ENCODE results near the gene SCIN. TPM values are rescaled to one million over a fixed set of nuclear protein-coding genes. Genes with fewer than 3 reads are reported as not detected.

The SCIN gene
- total and polyA plus RNA-seq, 5 donors = 0.14 to 0.35 (median 0.26) TPM

GRCh38 chr7:12567015-12567414, 3.5 kb upstream of the SCIN start:
- H3K27ac ChIP-seq (ENCODE audit: low read length) = no peak overlapping the region
- H3K4me3 ChIP-seq (ENCODE audit: low read length) = no peak overlapping the region
- H3K9me3 ChIP-seq (ENCODE audit: control insufficient read depth, low read length) = no peaks in the 10 kb centered on the region
- WGBS = 49% methylated on average over 1 of the region's 1 CpG
- H3K4me1 ChIP-seq (ENCODE audit: control insufficient read depth, insufficient read depth, low read length) = no peaks in the 10 kb centered on the region
- intact Hi-C loops (cut with DNase I) = no loop called here
- H3K27me3 ChIP-seq (ENCODE audit: control insufficient read depth, insufficient read depth) = no peaks in the 10 kb centered on the region
- no peak for ATAC-seq
- DNase-seq = no peak

GRCh38 chr7:12569673-12570072, 847 bp upstream of the SCIN start:
- WGBS = 50% methylated on average over 5 of the region's 5 CpGs
- ATAC-seq (no peak), DNase-seq (no peak)
- H3K4me1 ChIP-seq (ENCODE audit: control insufficient read depth, insufficient read depth, low read length) = no peaks in the 10 kb centered on the region
- no peaks in the 10 kb centered on the region for H3K9me3 ChIP-seq (ENCODE audit: control insufficient read depth, low read length)
- peak overlapping the region; percentile 60 for H3K4me3 ChIP-seq (ENCODE audit: low read length)
- intact Hi-C loops (cut with DNase I) = no loop called here
- H3K27me3 ChIP-seq (ENCODE audit: control insufficient read depth, insufficient read depth) = no peaks in the 10 kb centered on the region
- no peak overlapping the region for H3K27ac ChIP-seq (ENCODE audit: low read length)

DNA sequence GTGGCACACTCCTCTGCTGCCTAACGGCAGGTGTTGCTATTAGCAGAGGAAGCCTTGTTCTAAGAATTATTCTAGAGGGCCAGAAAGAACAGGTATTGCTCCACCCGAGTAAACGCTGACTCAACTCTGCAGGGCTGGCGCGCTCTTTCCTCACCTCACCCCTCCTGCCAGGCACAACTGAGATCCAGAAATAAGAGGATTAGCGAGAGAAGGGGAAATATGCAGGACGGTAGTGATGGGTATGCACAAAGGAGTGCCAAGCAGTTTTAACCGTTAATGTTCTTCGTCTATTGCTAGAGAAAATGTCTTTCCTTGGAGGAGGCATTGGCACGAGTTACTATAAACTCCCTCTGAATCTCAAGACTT, 369 bp upstream of the SCIN start:
- Histone ChIP-seq H3K4me1 (ENCODE audit: control insufficient read depth, insufficient read depth, low read length) (no peaks in the 10 kb centered on the region), H3K9me3 (ENCODE audit: control insufficient read depth, low read length) (no peaks in the 10 kb centered on the region), H3K27me3 (ENCODE audit: control insufficient read depth, insufficient read depth) (no peaks in the 10 kb centered on the region), H3K4me3 (ENCODE audit: low read length) (peak overlapping the region; percentile 60), H3K27ac (ENCODE audit: low read length) (no peak overlapping the region)
- DNase-seq = no peak
- no peak for ATAC-seq
- WGBS = 8% methylated on average over 10 of the region's 10 CpGs
- intact Hi-C loops (cut with DNase I) = no loop called here

GRCh38 chr7:12571691-12572090, 1.2 kb downstream of the SCIN start:
- Histone ChIP-seq H3K27me3 (ENCODE audit: control insufficient read depth, insufficient read depth) (no peaks in the 10 kb centered on the region), H3K27ac (ENCODE audit: low read length) (no peak overlapping the region), H3K4me3 (ENCODE audit: low read length) (no peak overlapping the region), H3K4me1 (ENCODE audit: control insufficient read depth, insufficient read depth, low read length) (no peaks in the 10 kb centered on the region), H3K9me3 (ENCODE audit: control insufficient read depth, low read length) (no peaks in the 10 kb centered on the region)
- DNase-seq = no peak
- intact Hi-C loops (cut with DNase I) = no loop called here
- 88% methylated on average over 5 of the region's 5 CpGs for WGBS
- ATAC-seq = no peak

DNA sequence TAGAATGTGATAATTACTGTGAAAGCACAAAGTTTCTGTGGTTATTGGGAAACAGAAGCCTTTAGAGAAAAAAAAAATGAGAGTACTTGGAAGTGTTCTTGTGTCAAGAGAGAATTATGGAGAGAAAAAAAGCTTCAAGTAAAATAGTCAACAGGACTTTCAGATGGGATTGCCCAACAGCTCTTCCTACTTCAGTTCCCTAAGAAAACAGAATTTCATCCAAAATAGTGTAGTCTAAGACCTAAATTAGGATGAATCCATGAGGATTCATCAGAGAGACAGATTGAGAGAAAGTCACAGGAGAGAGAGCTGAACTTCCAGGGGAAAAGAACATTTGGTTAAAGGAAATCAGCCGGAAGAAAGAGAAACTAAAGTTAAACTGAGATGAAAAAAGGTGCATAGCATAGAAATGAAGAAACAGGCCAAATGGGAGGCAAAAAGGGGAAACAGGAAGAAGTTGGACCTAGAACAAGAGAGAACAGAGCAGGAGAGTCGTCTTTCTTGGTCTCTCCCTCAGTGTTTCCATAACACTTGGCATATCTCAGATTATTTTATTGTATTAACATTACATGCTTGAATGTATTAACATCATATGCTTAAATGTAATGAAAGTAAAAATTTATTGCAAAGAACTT, 2.5 kb downstream of the SCIN start:
- no peaks in the 10 kb centered on the region for H3K4me1 ChIP-seq (ENCODE audit: control insufficient read depth, insufficient read depth, low read length)
- DNase-seq = no peak
- no peaks in the 10 kb centered on the region for H3K27me3 ChIP-seq (ENCODE audit: control insufficient read depth, insufficient read depth)
- 45% methylated on average over 2 of the region's 2 CpGs for WGBS
- no peak overlapping the region for H3K27ac ChIP-seq (ENCODE audit: low read length)
- H3K4me3 ChIP-seq (ENCODE audit: low read length) = no peak overlapping the region
- H3K9me3 ChIP-seq (ENCODE audit: control insufficient read depth, low read length) = no peaks in the 10 kb centered on the region
- intact Hi-C loops (cut with DNase I) = no loop called here
- no peak for ATAC-seq

GRCh38 chr7:12573885-12574284, 3.4 kb downstream of the SCIN start:
- intact Hi-C loops (cut with DNase I) = no loop called here
- no peaks in the 10 kb centered on the region for H3K4me1 ChIP-seq (ENCODE audit: control insufficient read depth, insufficient read depth, low read length)
- WGBS = 90% methylated on average over 1 of the region's 1 CpG

DNA sequence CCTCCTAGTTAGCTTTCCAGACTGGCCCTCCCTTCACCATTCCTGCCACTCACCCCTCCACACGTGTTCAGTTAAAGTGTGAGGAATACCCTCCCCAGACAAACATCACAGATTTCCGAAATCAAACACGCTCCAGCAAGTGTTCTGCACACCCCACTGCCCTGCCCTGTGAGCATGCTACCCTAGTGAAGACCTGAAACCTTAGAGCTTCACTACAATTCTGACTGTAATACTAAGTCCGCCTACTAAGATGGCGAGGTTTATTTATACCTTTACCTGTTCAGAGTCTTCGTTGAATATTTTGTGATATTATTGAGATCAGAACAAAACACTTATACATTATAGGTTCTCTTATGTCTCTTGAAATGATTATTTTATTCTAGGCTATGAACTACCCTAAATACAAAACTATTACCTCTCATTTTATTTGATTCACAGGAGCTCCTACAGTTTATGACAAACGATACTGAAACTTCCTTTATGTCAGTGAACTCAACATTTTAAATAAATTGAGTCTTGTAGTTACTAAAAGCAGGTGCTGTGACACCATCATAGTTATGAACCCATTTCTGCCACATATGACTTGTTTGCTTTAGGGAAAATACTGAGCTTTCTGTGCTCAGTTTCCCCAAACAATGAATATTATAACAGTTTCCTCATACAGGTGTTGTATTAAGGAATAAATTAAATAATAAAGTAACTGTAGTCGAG, 8.6 kb downstream of the SCIN start:
- H3K4me1 ChIP-seq (ENCODE audit: control insufficient read depth, insufficient read depth, low read length) = no peaks in the 10 kb centered on the region
- DNase-seq = no peak
- 82% methylated on average over 8 of the region's 8 CpGs for WGBS
- H3K27me3 ChIP-seq (ENCODE audit: control insufficient read depth, insufficient read depth) = no peaks in the 10 kb centered on the region
- H3K4me3 ChIP-seq (ENCODE audit: low read length) = no peak overlapping the region
- H3K27ac ChIP-seq (ENCODE audit: low read length) = no peak overlapping the region
- intact Hi-C loops (cut with DNase I) = no loop called here
- H3K9me3 ChIP-seq (ENCODE audit: control insufficient read depth, low read length) = no peaks in the 10 kb centered on the region
- no peak for ATAC-seq

More at GRCh38 chr7:12573885-12574284, 3.4 kb downstream of the SCIN start:
- DNase-seq (no peak), ATAC-seq (no peak)
- no peak overlapping the region for H3K27ac ChIP-seq (ENCODE audit: low read length)
- H3K4me3 ChIP-seq (ENCODE audit: low read length) = no peak overlapping the region
- H3K27me3 ChIP-seq (ENCODE audit: control insufficient read depth, insufficient read depth) = no peaks in the 10 kb centered on the region
- no peaks in the 10 kb centered on the region for H3K9me3 ChIP-seq (ENCODE audit: control insufficient read depth, low read length)

GRCh38 chr7:12581897-12582296, 11.4 kb downstream of the SCIN start:
- H3K27me3 ChIP-seq (ENCODE audit: control insufficient read depth, insufficient read depth) = no peaks in the 10 kb centered on the region
- H3K4me3 ChIP-seq (ENCODE audit: low read length) = no peak overlapping the region
- DNase-seq (no peak), ATAC-seq (no peak)
- WGBS = 51% methylated on average over 3 of the region's 3 CpGs
- no peak overlapping the region for H3K27ac ChIP-seq (ENCODE audit: low read length)
- H3K4me1 ChIP-seq (ENCODE audit: control insufficient read depth, insufficient read depth, low read length) = no peaks in the 10 kb centered on the region
- no peaks in the 10 kb centered on the region for H3K9me3 ChIP-seq (ENCODE audit: control insufficient read depth, low read length)
- intact Hi-C loops (cut with DNase I) = no loop called here

- H3K4me1 ChIP-seq (ENCODE audit: control insufficient read depth, insufficient read depth, low read length) = no peaks in the 10 kb centered on the region
- 86% methylated on average over 3 of the region's 3 CpGs for WGBS
Measured at GRCh38 chr7:12582362-12582761, 11.8 kb downstream of the SCIN start.

GRCh38 chr7:12583176-12583575, 12.7 kb downstream of the SCIN start:
- Histone ChIP-seq H3K27ac (ENCODE audit: low read length) (no peak overlapping the region), H3K4me3 (ENCODE audit: low read length) (no peak overlapping the region), H3K9me3 (ENCODE audit: control insufficient read depth, low read length) (no peaks in the 10 kb centered on the region), H3K27me3 (ENCODE audit: control insufficient read depth, insufficient read depth) (no peaks in the 10 kb centered on the region), H3K4me1 (ENCODE audit: control insufficient read depth, insufficient read depth, low read length) (no peaks in the 10 kb centered on the region)
- 90% methylated on average over 1 of the region's 1 CpG for WGBS
- DNase-seq (no peak), ATAC-seq (no peak)
- intact Hi-C loops (cut with DNase I) = no loop called here

More at GRCh38 chr7:12582362-12582761, 11.8 kb downstream of the SCIN start:
- ATAC-seq = no peak
- H3K9me3 ChIP-seq (ENCODE audit: control insufficient read depth, low read length) = no peaks in the 10 kb centered on the region
- no peaks in the 10 kb centered on the region for H3K27me3 ChIP-seq (ENCODE audit: control insufficient read depth, insufficient read depth)
- intact Hi-C loops (cut with DNase I) = no loop called here
- DNase-seq = no peak
- no peak overlapping the region for H3K4me3 ChIP-seq (ENCODE audit: low read length)
- no peak overlapping the region for H3K27ac ChIP-seq (ENCODE audit: low read length)

DNA sequence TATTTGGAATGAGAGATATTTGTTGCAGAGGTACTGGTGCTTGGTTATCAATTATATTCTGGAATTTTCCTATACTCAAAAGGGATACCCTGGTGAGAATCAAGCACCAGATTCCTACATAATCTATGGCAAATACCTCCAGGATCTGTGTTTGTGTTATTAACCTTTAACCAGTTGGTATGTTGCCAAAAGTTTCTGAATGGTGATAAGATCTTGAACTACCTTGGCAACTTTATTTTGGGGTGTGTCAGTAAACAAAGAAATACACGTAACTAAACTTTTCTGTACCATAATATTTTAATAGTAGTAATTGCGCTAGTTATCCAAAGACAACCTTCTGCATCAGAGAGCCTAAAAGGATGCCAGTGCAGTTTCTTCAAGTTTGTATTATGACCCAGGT, 13.4 kb downstream of the SCIN start:
- no peaks in the 10 kb centered on the region for H3K9me3 ChIP-seq (ENCODE audit: control insufficient read depth, low read length)
- ATAC-seq (no peak), DNase-seq (no peak)
- H3K4me1 ChIP-seq (ENCODE audit: control insufficient read depth, insufficient read depth, low read length) = no peaks in the 10 kb centered on the region
- 87% methylated on average over 2 of the region's 2 CpGs for WGBS
- H3K27me3 ChIP-seq (ENCODE audit: control insufficient read depth, insufficient read depth) = no peaks in the 10 kb centered on the region
- no peak overlapping the region for H3K27ac ChIP-seq (ENCODE audit: low read length)
- intact Hi-C loops (cut with DNase I) = no loop called here
- H3K4me3 ChIP-seq (ENCODE audit: low read length) = no peak overlapping the region
